SK-N-SH (cell line): ENCODE data around the gene RNFT2. TPM values are rescaled to one million over a fixed set of nuclear protein-coding genes. Genes with fewer than 3 reads are reported as not detected.

Experiments
- CTCF ChIA-PET: fragments of 300-600, 350-600 bp; formaldehyde crosslinking; extraction: SDS; loops from one replicate; lab custom pipeline; 2021; lab: Yijun Ruan, JAX
- POLR2A ChIA-PET: fragments of 350-600 bp; sonication (Branson Sonifier 250); formaldehyde crosslinking; extraction: SDS; loops from one replicate; lab custom pipeline; 2020; ENCODE audit warnings: antibody characterized with exemption, inconsistent platforms; lab: Yijun Ruan, JAX
- DNase-seq: peaks from one replicate; pipeline ENCODE4 v3.0.0; 2012
- H2AFZ ChIP-seq: fragments of 200-600 bp; sonication (generic); 2 replicates; pipeline ENCODE4 v1.8.1; 2016; ENCODE audit warnings: antibody characterized with exemption, mild to moderate bottlenecking, low read depth
- H3F3A ChIP-seq: fragments of 200-600 bp; sonication (generic); replicated peaks from 2 replicates; pipeline ENCODE3; 2016; ENCODE audit warnings: antibody characterized with exemption, mild to moderate bottlenecking; ENCODE audit not compliant: insufficient read depth
- H3K27ac ChIP-seq, 2 experiments: fragments of 200-500 bp in 1 of 2; fragments of 200-600 bp in 1 of 2; sonication (Bioruptor generic) in 1 of 2; sonication (generic), shearing (Covaris generic) in 1 of 2; 2 replicates each; pipeline versions ENCODE4 v1.5.1 to v1.6.1; 2014 to 2016; ENCODE audit warnings: low read depth in 2 of 2, inconsistent platforms in 1 of 2, low read length in 1 of 2, mild to moderate bottlenecking in 1 of 2, mixed read lengths in 1 of 2
- H3K27me3 ChIP-seq: fragments of 200-600 bp; sonication (generic), shearing (Covaris generic); 2 replicates; pipeline ENCODE4 v1.6.1; 2016; ENCODE audit warnings: mixed run types; ENCODE audit not compliant: insufficient read depth
- H3K36me3 ChIP-seq, 2 experiments: fragments of 200-500 bp in 1 of 2; fragments of 200-600 bp in 1 of 2; sonication (Bioruptor generic) in 1 of 2; sonication (generic) in 1 of 2; replicated peaks in 1 of 2; 2 replicates each; pipeline versions ENCODE3 to v1.5.1; 2014 to 2016; ENCODE audit warnings: low read length in 1 of 2, mild to moderate bottlenecking in 1 of 2; ENCODE audit not compliant: insufficient read depth in 2 of 2, control insufficient read depth in 1 of 2
- H3K4me1 ChIP-seq, 2 experiments: fragments of 200-500 bp in 1 of 2; fragments of 200-600 bp in 1 of 2; sonication (Bioruptor generic) in 1 of 2; sonication (generic), shearing (Covaris generic) in 1 of 2; 2 replicates each; pipeline versions ENCODE4 v1.5.1 to v1.6.1; 2014 to 2016; ENCODE audit warnings: low read depth in 1 of 2, low read length in 1 of 2, mixed run types in 1 of 2; ENCODE audit not compliant: insufficient read depth in 2 of 2, control insufficient read depth in 1 of 2
- H3K4me2 ChIP-seq: fragments of 200-600 bp; sonication (generic), shearing (Covaris generic); 2 replicates; pipeline ENCODE4 v1.6.1; 2017; ENCODE audit warnings: mixed run types
- H3K4me3 ChIP-seq, 2 experiments: fragments of 200-500 bp in 1 of 2; fragments of 200-600 bp in 1 of 2; sonication (Bioruptor generic) in 1 of 2; sonication (generic), shearing (Covaris generic) in 1 of 2; 2 replicates each; pipeline versions ENCODE4 v1.5.1 to v1.8.1; 2014 to 2016; ENCODE audit warnings: low read depth in 2 of 2, inconsistent platforms in 1 of 2, low read length in 1 of 2, mild to moderate bottlenecking in 1 of 2, mixed read lengths in 1 of 2, moderate library complexity in 1 of 2
- H3K79me2 ChIP-seq: fragments of 200-600 bp; sonication (generic); 2 replicates; pipeline ENCODE4 v1.8.1; 2017; ENCODE audit warnings: mild to moderate bottlenecking; ENCODE audit not compliant: insufficient read depth
- H3K9ac ChIP-seq: fragments of 200-600 bp; sonication (generic); 2 replicates; pipeline ENCODE4 v1.6.1; 2017; ENCODE audit warnings: mixed run types
- H3K9me2 ChIP-seq: fragments of 200-600 bp; sonication (generic); 2 replicates; pipeline ENCODE4 v1.6.1; 2017; ENCODE audit warnings: mixed run types
- H3K9me3 ChIP-seq: fragments of 200-600 bp; sonication (generic); 2 replicates; pipeline ENCODE4 v1.6.1; 2017; ENCODE audit warnings: mixed run types, mild to moderate bottlenecking, moderate library complexity
- H4K20me1 ChIP-seq: fragments of 200-600 bp; sonication (generic); 2 replicates; pipeline ENCODE4 v1.6.1; 2017; ENCODE audit warnings: mild to moderate bottlenecking, mixed run types; ENCODE audit not compliant: insufficient read depth
- CHD2 ChIP-seq: fragments of 150-350 bp; IDR thresholded peaks from 2 replicates; pipeline ENCODE4 v1.6.1; 2018; ENCODE audit warnings: low read length; ENCODE audit not compliant: partially characterized antibody
- EZH2phosphoT487 ChIP-seq: fragments of 200-600 bp; sonication (generic); IDR thresholded peaks from 2 replicates; pipeline ENCODE4 v1.6.1; 2017; ENCODE audit warnings: low read depth, mixed run types, mild to moderate bottlenecking, antibody characterized with exemption, moderate library complexity, borderline replicate concordance
- FOSL2 ChIP-seq: IDR thresholded peaks from 2 replicates; pipeline ENCODE4 v1.4.0; 2012; ENCODE audit warnings: low read depth, mild to moderate bottlenecking, moderate library complexity, borderline replicate concordance
- FOXJ3 ChIP-seq: sonication (generic); formaldehyde crosslinking; IDR thresholded peaks from 2 replicates; pipeline ENCODE4 v1.5.1; 2020; ENCODE audit warnings: mild to moderate bottlenecking, missing genetic modification reagents
- GABPA ChIP-seq: IDR thresholded peaks from 2 replicates; pipeline ENCODE4 v1.4.0; 2012; ENCODE audit warnings: low read depth, mild to moderate bottlenecking
- GATA2 ChIP-seq: sonication (generic); formaldehyde crosslinking; IDR thresholded peaks from 2 replicates; pipeline ENCODE4 v1.5.0; 2020; ENCODE audit warnings: mild to moderate bottlenecking, missing genetic modification reagents
- IRF3 ChIP-seq: fragments of 150-350 bp; IDR thresholded peaks from 2 replicates; pipeline ENCODE4 v1.6.1; 2016; ENCODE audit warnings: mild to moderate bottlenecking, low read depth, low read length
- JUND ChIP-seq: IDR thresholded peaks from 2 replicates; pipeline ENCODE4 v1.4.0; 2012
- MAX ChIP-seq: IDR thresholded peaks from 2 replicates; pipeline ENCODE4 v1.4.0; 2012; ENCODE audit warnings: low read depth
- NFIC ChIP-seq: IDR thresholded peaks from 2 replicates; pipeline ENCODE4 v1.4.0; 2012; ENCODE audit warnings: borderline replicate concordance
- PBX3 ChIP-seq: IDR thresholded peaks from 2 replicates; pipeline ENCODE4; 2012
- POLR2AphosphoS5 ChIP-seq: IDR thresholded peaks from 2 replicates; pipeline ENCODE4 v1.6.1; 2012; ENCODE audit warnings: low read depth, low read length
- REST ChIP-seq: IDR thresholded peaks from 2 replicates; pipeline ENCODE4 v1.6.1; 2012; ENCODE audit warnings: mild to moderate bottlenecking, low read depth, low read length, moderate library complexity
- RXRA ChIP-seq: IDR thresholded peaks from 2 replicates; pipeline ENCODE4 v1.4.0; 2012; ENCODE audit warnings: low read depth, mild to moderate bottlenecking, borderline replicate concordance
- SMC3 ChIP-seq: IDR thresholded peaks from 2 replicates; pipeline ENCODE4 v1.6.1; 2012; ENCODE audit warnings: low read depth, low read length, improper control_type of control experiment
- TEAD4 ChIP-seq: IDR thresholded peaks from 2 replicates; pipeline ENCODE4 v1.4.0; 2012; ENCODE audit warnings: mild to moderate bottlenecking, borderline replicate concordance; ENCODE audit not compliant: insufficient read depth
- WGBS: methylation state at CpG from one replicate; pipeline ENCODE4 v1.1.6; 2017; ENCODE audit warnings: low lambda C conversion rate; 5-methylcytosine and 5-hydroxymethylcytosine counted together
- polyA plus RNA-seq, 3 experiments: library from polyadenylated mRNA; depleted of rRNA; stranded (reverse); fragments of >200 nt; gene quantifications; 2 replicates each; pipeline ENCODE4 v1.2.3, GENCODE V29; 2012

RNFT2 gene
- polyA plus RNA-seq, 1 of the 3 experiments (the other 2 are of a cell fraction), result 3.8 TPM

- TF ChIP-seq REST (no peak), NFIC (peak; percentile 49), CHD2 (no peak), FOXJ3 (CRISPR knock-in tag) (no peak), FOSL2 (peak; percentile 73; the same call in 1 of the 2 replicates), RXRA (no peak), POLR2AphosphoS5 (no peak)
These were observed 126.5 kb downstream of the RNFT2 start (continued) for GRCh38 chr12:116864371-116865160.

- Histone ChIP-seq H3K27ac (no peak overlapping the region), H3K27me3 (no peaks in the 10 kb centered on the region), H3K4me3 (no peak overlapping the region), H3K79me2 (no peaks in the 10 kb centered on the region), H4K20me1 (no peaks in the 10 kb centered on the region), H3K9me2 (no peaks in the 10 kb centered on the region), H2AFZ (no peak overlapping the region), H3F3A (peaks cover 7% of the 10 kb centered on the region), H3K4me1 (peaks cover 0 to 4% of the 10 kb centered on the region in 2 experiments; a peak in 1 of 4 replicates), H3K4me2 (no peak overlapping the region), H3K9me3 (no peaks in the 10 kb centered on the region), H3K9ac (no peak overlapping the region), H3K36me3 (no peaks in the 10 kb centered on the region)
- ChIA-PET CTCF (interaction anchor here (1.2 kb wide), 1 partner anchor 158 kb away, joined by 3 read pairs; no protein-coding TSS in a partner anchor), POLR2A (no interaction called here)
- TF ChIP-seq GABPA (no peak), MAX (no peak), POLR2AphosphoS5 (no peak), IRF3 (no peak), FOXJ3 (CRISPR knock-in tag) (no peak), PBX3 (no peak), JUND (no peak), SMC3 (no peak), TEAD4 (no peak), GATA2 (no peak), EZH2phosphoT487 (no peak)
- no peak for DNase-seq
- 91% methylated on average over 2 of the region's 2 CpGs for whole genome bisulfite sequencing
These were observed 129.4 kb downstream of the RNFT2 start for GRCh38 chr12:116867523-116867922.
